Activated CD4-positive, alpha-beta T cell treated with anti-CD3 and anti-CD28 coated beads for 36 hours (primary cell): ENCODE measurements around the gene DAO. TPM values are rescaled to one million over a fixed set of nuclear protein-coding genes. Genes with fewer than 3 reads are reported as not detected.

Experiments
- ATAC-seq: fragments of 200-7000 bp; cut with Tn5 transposase; one replicate; pipeline ENCODE4 v1.10.0; 2021; ENCODE audit warnings: mild to moderate bottlenecking, moderate library complexity
- CTCF ChIA-PET: fragments of 350-600 bp; sonication (Branson Sonifier 250); formaldehyde crosslinking; loops from one replicate; lab custom pipeline; 2021; ENCODE audit warnings: antibody characterized with exemption; lab: Charles Lee
- POLR2A ChIA-PET: fragments of 350-600 bp; sonication (Branson Sonifier 250); formaldehyde crosslinking; loops from one replicate; lab custom pipeline; 2021; ENCODE audit warnings: antibody characterized with exemption, inconsistent platforms; lab: Charles Lee
- DNase-seq: peaks from one replicate; pipeline ENCODE4 v3.0.0-alpha.2; 2020
- H3K27ac Mint-ChIP-seq: one replicate; pipeline ENCODE4 v1.8.0; 2021; ENCODE audit warnings: mixed read lengths
- H3K27me3 Mint-ChIP-seq: one replicate; pipeline ENCODE4 v1.8.0; 2021; ENCODE audit warnings: mixed read lengths
- H3K36me3 Mint-ChIP-seq: one replicate; pipeline ENCODE4 v1.8.0; 2021; ENCODE audit warnings: low read depth, mixed read lengths
- H3K4me1 Mint-ChIP-seq: one replicate; pipeline ENCODE4 v1.8.0; 2021; ENCODE audit warnings: mixed read lengths
- H3K4me3 Mint-ChIP-seq: one replicate; pipeline ENCODE4 v1.8.0; 2021; ENCODE audit warnings: mild to moderate bottlenecking, moderate library complexity, mixed read lengths
- H3K9me3 Mint-ChIP-seq: one replicate; pipeline ENCODE4 v1.8.0; 2021; ENCODE audit warnings: low read depth, mixed read lengths
- intact Hi-C, 2 experiments: fragments of 100-400 bp; cut with DNase I in 1 of 2; cut with micrococcal nuclease in 1 of 2; formaldehyde crosslinking; loops; one replicate each; pipeline versions ENCODE4 v1.14.2 to v1.15.1; 2022 to 2024; cut with DNase I, micrococcal nuclease
- total RNA-seq, 2 experiments: library from RNA; stranded (reverse); gene quantifications; one replicate each; pipeline ENCODE4 v1.2.3, GENCODE V29; 2021

The DAO gene
- total RNA-seq, 2 experiments from 2014 or later, result not detected

DNA sequence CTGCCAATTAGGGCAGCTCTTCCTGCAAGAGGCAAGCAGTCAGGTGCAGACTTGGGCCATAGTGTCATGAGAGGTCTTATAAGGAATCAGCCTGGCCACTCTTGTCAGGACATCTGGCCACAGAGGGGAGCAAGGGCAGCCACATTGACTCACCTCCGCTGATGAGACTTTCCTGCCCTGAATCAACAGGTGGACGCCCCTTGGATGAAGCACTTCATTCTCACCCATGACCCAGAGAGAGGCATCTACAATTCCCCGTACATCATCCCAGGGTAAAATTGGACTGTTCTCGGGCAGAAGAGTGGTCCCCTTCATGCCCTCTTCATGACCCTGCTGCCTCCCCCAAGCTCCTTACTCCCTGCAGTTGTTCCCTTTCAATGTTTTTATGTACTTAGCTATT, 16.9 kb downstream of the DAO start:
- CTCF ChIA-PET, result interaction anchor here (0.6 to 2.1 kb wide), 4 partner anchors 15 to 133 kb away, joined by 3 to 8 read pairs (median 4); no protein-coding TSS in a partner anchor
- DNase-seq, result no peak
- Mint-ChIP-seq H3K27me3 (peaks cover 18% of the 10 kb centered on the region), H3K4me1 (no peaks in the 10 kb centered on the region), H3K4me3 (no peak overlapping the region), H3K36me3 (no peaks in the 10 kb centered on the region), H3K27ac (no peak overlapping the region), H3K9me3 (no peaks in the 10 kb centered on the region)
- intact Hi-C loops, result no loop called here
- ATAC-seq, result no peak
- POLR2A ChIA-PET, result no interaction called here

DNA sequence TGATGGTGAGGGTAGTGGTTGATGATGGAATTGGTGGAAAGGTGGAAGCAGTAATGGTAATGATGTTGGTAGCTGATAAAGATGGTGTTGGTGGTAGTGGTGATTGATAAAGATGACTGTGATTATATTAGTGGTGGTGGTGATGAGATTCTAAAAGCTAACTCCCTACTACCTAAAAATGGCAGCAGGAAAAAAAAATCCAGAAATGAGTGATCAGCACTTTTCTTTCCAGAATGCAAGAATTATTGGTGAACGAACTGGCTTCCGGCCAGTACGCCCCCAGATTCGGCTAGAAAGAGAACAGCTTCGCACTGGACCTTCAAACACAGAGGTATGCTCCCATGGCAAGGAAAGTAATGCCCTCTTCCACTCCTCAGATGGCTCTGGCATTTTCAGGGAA, 19.3 kb downstream of the DAO start:
- Mint-ChIP-seq H3K27me3 (peaks cover 20% of the 10 kb centered on the region), H3K27ac (no peak overlapping the region), H3K4me1 (no peaks in the 10 kb centered on the region), H3K36me3 (no peaks in the 10 kb centered on the region), H3K9me3 (no peaks in the 10 kb centered on the region), H3K4me3 (no peak overlapping the region)
- CTCF ChIA-PET, result no interaction called here
- intact Hi-C loops, result no loop called here
- DNase-seq (no peak), ATAC-seq (no peak)
- POLR2A ChIA-PET, result no interaction called here

DNA sequence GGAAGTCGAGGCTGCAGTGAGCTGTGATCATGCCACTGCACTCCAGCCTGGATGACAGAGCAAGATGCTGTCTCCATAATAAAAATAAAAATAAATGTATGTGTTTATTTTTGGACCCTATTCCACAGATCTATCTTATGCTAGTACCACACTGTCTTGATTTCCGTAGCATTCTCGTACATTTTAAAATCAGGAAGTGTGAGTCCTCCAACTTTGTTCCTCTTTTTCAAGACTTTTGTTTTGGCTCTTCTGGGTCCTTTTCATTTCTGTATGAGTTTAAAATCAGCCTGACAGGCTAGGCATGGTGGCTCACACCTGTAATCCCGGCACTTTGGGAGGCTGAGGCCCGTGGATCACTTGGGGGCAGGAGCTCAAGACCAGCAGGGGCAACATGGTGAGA, 25.8 kb downstream of the DAO start:
- intact Hi-C loops, result no loop called here
- Mint-ChIP-seq H3K4me1 (no peaks in the 10 kb centered on the region), H3K4me3 (no peak overlapping the region), H3K9me3 (no peaks in the 10 kb centered on the region), H3K36me3 (no peaks in the 10 kb centered on the region), H3K27me3 (peaks cover 7% of the 10 kb centered on the region), H3K27ac (no peak overlapping the region)
- ATAC-seq (no peak), DNase-seq (no peak)
- ChIA-PET POLR2A (interaction anchor here (0.5 kb wide), 1 partner anchor 36 kb away, joined by 5 read pairs; no protein-coding TSS in a partner anchor), CTCF (no interaction called here)

DNA sequence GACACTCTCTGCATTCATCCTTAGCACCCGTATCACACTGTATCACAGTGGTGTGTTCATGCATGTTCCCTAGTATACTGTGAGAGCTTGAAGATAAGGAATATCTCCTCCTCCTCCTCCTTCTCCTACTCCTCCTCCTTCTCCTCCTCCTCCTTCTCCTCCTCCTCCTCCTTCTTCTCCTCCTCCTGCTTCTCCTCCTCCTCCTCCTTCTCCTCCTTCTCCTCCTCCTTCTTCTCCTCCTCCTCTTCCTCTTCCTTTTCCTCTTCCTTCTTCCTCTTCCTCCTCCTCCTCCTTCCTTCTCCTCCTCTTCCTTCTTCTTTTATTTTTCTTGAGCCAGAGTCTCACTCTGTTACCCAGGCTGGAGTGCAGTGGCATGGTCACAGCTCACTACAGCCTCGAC, 27.1 kb downstream of the DAO start:
- no peak overlapping the region for H3K27ac Mint-ChIP-seq
- no peak overlapping the region for H3K4me3 Mint-ChIP-seq
- ChIA-PET POLR2A (no interaction called here), CTCF (no interaction called here)
- DNase-seq, result no peak
- ATAC-seq, result no peak
- no peaks in the 10 kb centered on the region for H3K36me3 Mint-ChIP-seq
- intact Hi-C loops, result no loop called here
- peaks cover 4% of the 10 kb centered on the region for H3K27me3 Mint-ChIP-seq
- no peaks in the 10 kb centered on the region for H3K9me3 Mint-ChIP-seq
- H3K4me1 Mint-ChIP-seq, result no peaks in the 10 kb centered on the region

DNA sequence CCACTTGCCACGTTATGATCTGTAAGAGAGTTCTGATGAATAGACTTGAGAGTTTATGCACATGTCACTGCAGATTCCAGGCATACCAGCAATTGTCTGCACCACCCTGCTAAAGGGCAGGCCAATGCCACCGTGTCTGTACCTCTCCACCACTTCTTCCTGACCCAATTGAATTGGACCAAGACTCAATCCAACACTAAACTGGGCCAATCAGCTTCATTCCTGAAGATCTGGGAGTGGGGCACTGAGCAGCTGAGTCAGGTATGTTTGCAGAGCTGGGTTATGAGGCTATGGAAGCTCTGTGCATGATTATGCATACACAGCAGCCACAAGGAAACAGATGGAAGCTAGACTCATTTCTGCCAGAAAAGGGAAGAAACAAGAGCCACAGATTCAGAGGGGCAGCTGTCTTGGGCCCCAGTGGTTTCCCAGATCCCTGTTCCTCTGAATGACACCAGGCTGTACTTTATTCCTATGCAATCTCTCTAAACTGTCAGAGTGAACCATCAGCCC, 28.0 kb downstream of the DAO start:
- Mint-ChIP-seq H3K27ac (no peak overlapping the region), H3K27me3 (peaks cover 3% of the 10 kb centered on the region), H3K4me3 (no peak overlapping the region), H3K4me1 (no peaks in the 10 kb centered on the region), H3K9me3 (no peaks in the 10 kb centered on the region), H3K36me3 (no peaks in the 10 kb centered on the region)
- intact Hi-C loops, result no loop called here
- DNase-seq, result no peak
- POLR2A ChIA-PET, result no interaction called here
- CTCF ChIA-PET, result no interaction called here
- ATAC-seq, result no peak

DNA sequence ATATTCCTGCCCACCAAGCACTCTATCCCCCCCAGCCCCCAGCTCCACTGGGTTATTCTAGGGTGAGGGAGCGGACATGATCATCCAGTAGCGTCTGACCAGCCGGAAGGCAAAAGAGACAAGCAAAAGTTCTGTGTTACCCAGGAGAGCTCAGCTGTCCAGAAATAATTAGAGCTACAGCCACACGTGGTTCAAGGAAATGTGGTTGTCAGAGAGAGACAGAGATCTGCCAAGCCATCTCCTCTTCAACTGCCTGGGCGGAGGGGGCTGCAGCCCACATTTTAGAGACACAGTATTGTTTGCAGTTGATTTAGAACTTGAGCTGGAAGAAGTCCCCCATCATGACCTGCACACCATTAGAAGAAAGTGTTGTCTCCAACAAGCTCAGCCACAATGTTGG, 30.4 kb downstream of the DAO start:
- CTCF ChIA-PET, result interaction anchor here (1.2 kb wide), 2 partner anchors 11 to 41 kb away, joined by 4 to 6 read pairs; no protein-coding TSS in a partner anchor
- POLR2A ChIA-PET, result no interaction called here

DNA sequence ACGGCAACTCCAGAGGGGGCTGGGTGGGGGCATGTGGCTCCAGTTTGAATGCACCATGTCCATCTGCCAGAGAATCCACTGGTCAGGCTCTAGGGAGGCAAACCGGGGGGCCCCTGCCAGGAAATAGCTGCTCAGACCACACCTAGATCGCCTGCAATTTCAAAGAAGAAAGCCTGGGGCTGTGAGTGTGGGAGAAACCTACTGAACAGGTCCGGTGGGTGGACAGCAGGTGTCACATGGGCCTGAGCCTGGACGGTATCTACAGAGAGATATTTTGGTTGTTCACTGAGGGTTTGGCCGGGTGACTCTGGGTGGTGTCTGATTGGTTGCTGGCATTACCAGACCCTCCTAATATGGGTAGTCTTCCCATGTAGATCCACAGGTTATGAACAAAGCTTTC, 32.0 kb downstream of the DAO start:
- intact Hi-C loops, result loop anchor here in 1 of 2 experiments (5.0 kb wide), 1 partner anchor 640 kb away; no protein-coding TSS in a partner anchor
- Mint-ChIP-seq H3K27ac (no peak overlapping the region), H3K36me3 (no peaks in the 10 kb centered on the region), H3K4me1 (no peaks in the 10 kb centered on the region), H3K9me3 (no peaks in the 10 kb centered on the region), H3K4me3 (no peak overlapping the region), H3K27me3 (peaks cover 2% of the 10 kb centered on the region)
- ChIA-PET CTCF (no interaction called here), POLR2A (no interaction called here)
- DNase-seq (no peak), ATAC-seq (no peak)

More for the DNA sequence above, 30.4 kb downstream of the DAO start:
- Mint-ChIP-seq H3K4me1 (no peaks in the 10 kb centered on the region), H3K9me3 (no peaks in the 10 kb centered on the region), H3K27me3 (peaks cover 4% of the 10 kb centered on the region), H3K4me3 (no peak overlapping the region), H3K36me3 (no peaks in the 10 kb centered on the region), H3K27ac (no peak overlapping the region)
- DNase-seq, result no peak
- intact Hi-C loops, result loop anchor here in 1 of 2 experiments (5.0 kb wide), 1 partner anchor 642 kb away; no protein-coding TSS in a partner anchor
- ATAC-seq, result no peak

DNA sequence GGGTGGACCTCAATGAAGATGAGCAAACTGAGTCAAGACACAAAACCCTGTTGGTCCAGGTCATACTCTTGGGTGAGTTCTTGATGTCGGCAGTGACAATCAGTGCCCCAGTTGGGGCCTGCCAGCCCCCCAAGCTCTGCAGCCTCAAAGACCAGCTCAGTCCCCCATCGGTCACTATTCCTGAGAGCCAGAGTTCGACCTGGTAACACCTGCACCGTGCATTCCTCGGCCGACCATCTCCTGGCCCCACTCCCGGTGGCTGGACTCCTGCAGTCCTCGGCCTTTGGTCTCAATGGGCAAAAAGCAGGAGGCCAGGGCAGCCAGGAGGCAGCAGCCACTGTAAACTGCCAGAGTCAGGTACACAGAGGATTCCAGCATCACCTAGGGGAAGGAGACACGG, 32.5 kb downstream of the DAO start:
- DNase-seq (no peak), ATAC-seq (no peak)
- no peaks in the 10 kb centered on the region for H3K36me3 Mint-ChIP-seq
- no peak overlapping the region for H3K27ac Mint-ChIP-seq
- H3K4me3 Mint-ChIP-seq, result no peak overlapping the region
- H3K4me1 Mint-ChIP-seq, result no peaks in the 10 kb centered on the region
- H3K9me3 Mint-ChIP-seq, result no peaks in the 10 kb centered on the region
- ChIA-PET CTCF (no interaction called here), POLR2A (no interaction called here)
- peaks cover 2% of the 10 kb centered on the region for H3K27me3 Mint-ChIP-seq
- intact Hi-C loops, result loop anchor here in 1 of 2 experiments (5.0 kb wide), 1 partner anchor 640 kb away; no protein-coding TSS in a partner anchor

DNA sequence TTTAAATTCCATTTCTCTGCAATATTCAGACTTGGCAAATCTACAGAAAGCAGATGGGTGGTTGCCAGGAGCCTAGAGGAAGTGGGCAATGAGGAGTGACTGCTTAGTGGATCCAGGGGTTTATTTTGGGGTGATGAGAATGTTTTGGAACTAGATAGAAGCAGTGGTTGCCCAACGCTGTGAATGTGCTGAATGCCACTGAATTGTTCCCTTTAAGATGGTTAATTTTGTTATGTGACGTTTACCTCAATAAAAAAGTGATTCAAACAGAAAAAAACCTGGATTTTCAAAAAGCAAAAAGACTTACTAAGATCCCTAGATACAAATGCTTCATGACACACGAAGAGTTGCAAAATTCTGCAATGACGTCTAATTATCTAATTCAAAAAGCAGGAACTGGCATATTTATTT, 34.2 kb downstream of the DAO start:
- ChIA-PET POLR2A (no interaction called here), CTCF (interaction anchor here (0.6 kb wide), 1 partner anchor 569 kb away, joined by 3 read pairs; no protein-coding TSS in a partner anchor)
- ATAC-seq (no peak), DNase-seq (no peak)
- no peak overlapping the region for H3K27ac Mint-ChIP-seq
- H3K4me3 Mint-ChIP-seq, result no peak overlapping the region
- intact Hi-C loops, result loop anchor here in 1 of 2 experiments (5.0 kb wide), 1 partner anchor 638 kb away; no protein-coding TSS in a partner anchor
- no peaks in the 10 kb centered on the region for H3K36me3 Mint-ChIP-seq
- H3K9me3 Mint-ChIP-seq, result no peaks in the 10 kb centered on the region
- no peaks in the 10 kb centered on the region for H3K4me1 Mint-ChIP-seq
- peaks cover 2% of the 10 kb centered on the region for H3K27me3 Mint-ChIP-seq

DNA sequence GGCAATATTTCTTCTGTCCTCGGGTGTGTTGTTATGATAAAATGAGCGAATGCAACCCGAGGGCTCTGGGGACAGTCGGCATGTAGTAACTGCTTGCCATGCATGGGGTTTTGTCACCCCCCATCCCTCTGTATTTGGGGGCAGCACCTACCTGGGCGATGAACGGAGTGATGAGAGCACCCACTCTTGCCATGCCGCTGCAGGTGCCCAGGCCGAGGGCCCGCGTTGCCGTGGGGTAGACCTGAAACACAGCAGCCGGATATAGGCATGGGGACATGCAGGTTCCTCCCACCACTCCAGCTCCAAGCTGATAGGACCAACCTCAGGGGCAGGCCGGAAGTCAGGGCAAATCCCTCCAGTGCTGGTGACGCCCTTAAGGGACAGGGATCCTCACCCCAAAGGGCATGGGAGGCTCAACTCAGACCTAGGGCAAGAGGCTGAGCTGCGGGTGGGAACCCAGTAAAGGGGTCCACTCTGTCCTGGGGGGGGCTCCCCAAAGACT, 35.8 kb downstream of the DAO start:
- POLR2A ChIA-PET, result no interaction called here
- Mint-ChIP-seq H3K27me3 (peaks cover 2% of the 10 kb centered on the region), H3K4me1 (no peaks in the 10 kb centered on the region), H3K36me3 (no peaks in the 10 kb centered on the region), H3K27ac (no peak overlapping the region), H3K9me3 (no peaks in the 10 kb centered on the region), H3K4me3 (no peak overlapping the region)
- intact Hi-C loops, result no loop called here
- CTCF ChIA-PET, result interaction anchor here (0.7 kb wide), 2 partner anchors 19 to 20 kb away, joined by 3 read pairs; no protein-coding TSS in a partner anchor
- no peak for ATAC-seq
- no peak for DNase-seq

DNA sequence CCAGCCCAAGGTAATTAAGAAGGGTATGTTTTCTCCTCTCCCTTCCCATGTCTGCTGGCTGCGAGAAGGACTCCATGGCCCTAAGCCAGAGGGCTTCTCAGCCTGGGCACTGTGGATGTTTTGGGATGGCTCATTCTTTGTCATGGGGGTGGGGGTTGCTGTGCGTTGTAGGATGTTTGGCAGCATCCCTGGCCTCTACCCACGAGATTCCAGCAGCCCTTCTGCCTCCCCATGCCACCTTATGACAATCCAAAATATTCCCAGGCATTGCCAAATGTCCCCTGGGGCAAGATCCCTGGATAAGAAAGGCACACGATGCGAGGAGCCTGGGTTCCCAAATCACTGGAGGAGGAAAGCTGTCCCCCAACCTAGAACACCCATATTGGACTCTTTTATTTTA, 36.4 kb downstream of the DAO start:
- CTCF ChIA-PET, result no interaction called here
- POLR2A ChIA-PET, result no interaction called here
- no peak for DNase-seq
- H3K9me3 Mint-ChIP-seq, result no peaks in the 10 kb centered on the region
- H3K4me1 Mint-ChIP-seq, result no peaks in the 10 kb centered on the region
- peaks cover 2% of the 10 kb centered on the region for H3K27me3 Mint-ChIP-seq
- ATAC-seq, result no peak
- intact Hi-C loops, result no loop called here
- no peak overlapping the region for H3K4me3 Mint-ChIP-seq
- H3K36me3 Mint-ChIP-seq, result no peaks in the 10 kb centered on the region
- no peak overlapping the region for H3K27ac Mint-ChIP-seq

DNA sequence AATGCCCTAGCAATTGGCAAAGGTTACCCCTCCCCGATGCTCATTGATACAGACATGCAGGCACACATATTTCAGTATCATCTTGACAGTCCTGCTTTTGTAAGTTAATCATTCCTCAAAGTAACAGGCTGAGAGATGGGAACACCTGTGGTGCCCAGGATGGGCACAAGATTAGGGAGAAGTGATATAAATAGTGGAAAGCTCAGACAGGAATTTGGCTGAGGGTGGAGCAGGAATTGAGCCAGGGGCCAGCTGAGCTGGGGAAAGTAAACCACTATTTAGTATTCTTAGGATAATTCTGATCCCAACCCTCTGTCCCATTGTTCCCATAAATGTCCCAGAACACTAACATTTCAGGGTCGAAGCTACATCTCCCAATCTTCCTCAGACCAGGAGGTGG, 38.3 kb downstream of the DAO start:
- intact Hi-C loops, result no loop called here
- H3K4me3 Mint-ChIP-seq, result no peak overlapping the region
- ChIA-PET CTCF (interaction anchor here (1.2 kb wide), 1 partner anchor 30 kb away, joined by 4 read pairs; no protein-coding TSS in a partner anchor), POLR2A (interaction anchor here (0.6 kb wide), 1 partner anchor 69 kb away, joined by 3 read pairs; no protein-coding TSS in a partner anchor)
- peaks cover 2% of the 10 kb centered on the region for H3K9me3 Mint-ChIP-seq
- H3K36me3 Mint-ChIP-seq, result no peaks in the 10 kb centered on the region
- no peak overlapping the region for H3K27ac Mint-ChIP-seq
- ATAC-seq, result no peak
- DNase-seq, result no peak
- H3K4me1 Mint-ChIP-seq, result no peaks in the 10 kb centered on the region
- H3K27me3 Mint-ChIP-seq, result peaks cover 7% of the 10 kb centered on the region
